Measurements from ENCODE around the gene ERC2. TPM values are rescaled to one million over a fixed set of nuclear protein-coding genes. Genes with fewer than 3 reads are reported as not detected.

ERC2 gene
- total and polyA plus RNA-seq, 5 donors from 2014 or later = not detected

DNA sequence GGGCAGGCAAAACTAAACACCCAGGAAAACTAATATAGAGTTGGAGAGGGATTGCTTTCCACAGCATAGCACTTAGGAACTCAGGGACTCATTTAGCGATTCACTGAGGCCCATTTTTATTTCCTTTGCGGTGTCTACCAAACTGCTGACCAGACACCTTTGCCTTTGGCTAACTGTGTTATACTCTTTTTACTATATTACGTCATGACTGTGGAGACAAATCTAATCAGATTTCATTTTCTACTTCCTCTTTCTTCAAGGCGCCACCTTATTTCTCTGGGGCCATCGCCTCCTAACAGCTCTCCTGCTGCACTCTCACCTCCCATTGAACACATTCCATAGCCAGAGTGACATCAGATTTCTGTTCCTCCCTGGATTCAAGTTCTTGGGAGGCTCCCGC, 765.4 kb downstream of the ERC2 start:
- H3K27me3 Mint-ChIP-seq = no peaks in the 10 kb centered on the region

DNA sequence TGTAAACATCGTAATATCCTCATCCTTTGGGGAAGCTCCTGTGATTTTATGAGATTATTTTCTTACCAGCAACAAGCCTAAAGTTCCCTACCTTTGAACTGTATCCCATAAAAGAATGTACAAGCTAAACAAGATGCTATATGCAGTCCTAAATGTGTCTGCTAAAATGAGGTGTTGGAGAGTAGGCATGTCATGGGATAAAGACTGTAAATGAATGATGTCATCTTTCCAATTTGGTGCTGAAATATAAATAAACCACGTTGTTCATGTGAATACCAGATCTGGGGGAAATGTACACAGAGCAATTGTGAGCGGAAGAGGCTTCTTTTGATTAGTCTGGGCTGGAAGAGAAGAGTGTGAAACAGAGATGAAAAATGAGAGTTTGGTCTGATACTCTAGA, 766.3 kb downstream of the ERC2 start:
- no peaks in the 10 kb centered on the region for H3K36me3 ChIP-seq (ENCODE audit: control insufficient read depth, insufficient read depth, low read length)
- no peak for DNase-seq
- H3K27ac ChIP-seq (ENCODE audit: insufficient read depth, low read length, poor library complexity, severe bottlenecking) = no peak overlapping the region
- no peak overlapping the region for H3K4me3 ChIP-seq (ENCODE audit: low read depth, low read length)
- H3K4me3 Mint-ChIP-seq = no peak overlapping the region
- H3K27ac Mint-ChIP-seq = no peak overlapping the region
- no peaks in the 10 kb centered on the region for H3K27me3 Mint-ChIP-seq
- no peaks in the 10 kb centered on the region for H3K27me3 ChIP-seq (ENCODE audit: control insufficient read depth, insufficient read depth, low read length)
- no peaks in the 10 kb centered on the region for H3K36me3 Mint-ChIP-seq
- ATAC-seq (ENCODE audit: low read depth in 2 of 2) = no peak
- no peaks in the 10 kb centered on the region for H3K9me3 ChIP-seq (ENCODE audit: control insufficient read depth in 2 of 2, low read length in 2 of 2)
- no peaks in the 10 kb centered on the region for H3K4me1 Mint-ChIP-seq
- no peaks in the 10 kb centered on the region for H3K4me1 ChIP-seq (ENCODE audit: control insufficient read depth, insufficient read depth, low read length, poor library complexity, severe bottlenecking)
- H3K9me3 Mint-ChIP-seq = peaks cover 0 to 2% (median 0%) of the 10 kb centered on the region in 7 donors

More for the DNA sequence above, 765.4 kb downstream of the ERC2 start:
- H3K9me3 Mint-ChIP-seq = peaks cover 0 to 2% (median 0%) of the 10 kb centered on the region in 7 donors
- no peaks in the 10 kb centered on the region for H3K36me3 Mint-ChIP-seq
- no peak overlapping the region for H3K4me3 ChIP-seq (ENCODE audit: low read depth, low read length)
- H3K36me3 ChIP-seq (ENCODE audit: control insufficient read depth, insufficient read depth, low read length) = no peaks in the 10 kb centered on the region
- H3K4me1 Mint-ChIP-seq = no peaks in the 10 kb centered on the region
- H3K27me3 ChIP-seq (ENCODE audit: control insufficient read depth, insufficient read depth, low read length) = no peaks in the 10 kb centered on the region
- H3K9me3 ChIP-seq (ENCODE audit: control insufficient read depth in 2 of 2, low read length in 2 of 2) = no peaks in the 10 kb centered on the region
- DNase-seq (no peak), ATAC-seq (ENCODE audit: low read depth in 2 of 2) (no peak)
- no peak overlapping the region for H3K27ac Mint-ChIP-seq
- no peak overlapping the region for H3K4me3 Mint-ChIP-seq
- H3K4me1 ChIP-seq (ENCODE audit: control insufficient read depth, insufficient read depth, low read length, poor library complexity, severe bottlenecking) = no peaks in the 10 kb centered on the region
- no peak overlapping the region for H3K27ac ChIP-seq (ENCODE audit: insufficient read depth, low read length, poor library complexity, severe bottlenecking)

GRCh38 chr3:55698831-55699230, 769.4 kb downstream of the ERC2 start:
- H3K9me3 ChIP-seq (ENCODE audit: control insufficient read depth in 2 of 2, low read length in 2 of 2) = no peaks in the 10 kb centered on the region
- no peak for ATAC-seq (ENCODE audit: low read depth in 2 of 2)
- H3K9me3 Mint-ChIP-seq = peaks cover 0 to 5% (median 0%) of the 10 kb centered on the region in 7 donors
- H3K27me3 Mint-ChIP-seq = no peaks in the 10 kb centered on the region
- H3K27ac Mint-ChIP-seq = no peak overlapping the region
- no peaks in the 10 kb centered on the region for H3K27me3 ChIP-seq (ENCODE audit: control insufficient read depth, insufficient read depth, low read length)
- H3K4me1 ChIP-seq (ENCODE audit: control insufficient read depth, insufficient read depth, low read length, poor library complexity, severe bottlenecking) = no peaks in the 10 kb centered on the region
- no peaks in the 10 kb centered on the region for H3K36me3 ChIP-seq (ENCODE audit: control insufficient read depth, insufficient read depth, low read length)
- no peaks in the 10 kb centered on the region for H3K4me1 Mint-ChIP-seq
- H3K36me3 Mint-ChIP-seq = no peaks in the 10 kb centered on the region
- DNase-seq = no peak
- no peak overlapping the region for H3K27ac ChIP-seq (ENCODE audit: insufficient read depth, low read length, poor library complexity, severe bottlenecking)
- no peak overlapping the region for H3K4me3 ChIP-seq (ENCODE audit: low read depth, low read length)
- H3K4me3 Mint-ChIP-seq = no peak overlapping the region

GRCh38 chr3:55697177-55697865, 770.9 kb downstream of the ERC2 start:
- H3K9me3 Mint-ChIP-seq = peaks cover 0 to 5% (median 0%) of the 10 kb centered on the region in 7 donors
- H3K27ac Mint-ChIP-seq = no peak overlapping the region
- H3K4me1 ChIP-seq (ENCODE audit: control insufficient read depth, insufficient read depth, low read length, poor library complexity, severe bottlenecking) = no peaks in the 10 kb centered on the region
- no peak overlapping the region for H3K27ac ChIP-seq (ENCODE audit: insufficient read depth, low read length, poor library complexity, severe bottlenecking)
- no peak overlapping the region for H3K4me3 ChIP-seq (ENCODE audit: low read depth, low read length)
- no peak for DNase-seq
- no peaks in the 10 kb centered on the region for H3K4me1 Mint-ChIP-seq
- no peaks in the 10 kb centered on the region for H3K36me3 Mint-ChIP-seq
- no peaks in the 10 kb centered on the region for H3K27me3 Mint-ChIP-seq
- H3K4me3 Mint-ChIP-seq = no peak overlapping the region
- no peaks in the 10 kb centered on the region for H3K36me3 ChIP-seq (ENCODE audit: control insufficient read depth, insufficient read depth, low read length)
- H3K9me3 ChIP-seq (ENCODE audit: control insufficient read depth in 2 of 2, low read length in 2 of 2) = no peaks in the 10 kb centered on the region
- ATAC-seq (ENCODE audit: low read depth in 2 of 2) = no peak
- no peaks in the 10 kb centered on the region for H3K27me3 ChIP-seq (ENCODE audit: control insufficient read depth, insufficient read depth, low read length)

DNA sequence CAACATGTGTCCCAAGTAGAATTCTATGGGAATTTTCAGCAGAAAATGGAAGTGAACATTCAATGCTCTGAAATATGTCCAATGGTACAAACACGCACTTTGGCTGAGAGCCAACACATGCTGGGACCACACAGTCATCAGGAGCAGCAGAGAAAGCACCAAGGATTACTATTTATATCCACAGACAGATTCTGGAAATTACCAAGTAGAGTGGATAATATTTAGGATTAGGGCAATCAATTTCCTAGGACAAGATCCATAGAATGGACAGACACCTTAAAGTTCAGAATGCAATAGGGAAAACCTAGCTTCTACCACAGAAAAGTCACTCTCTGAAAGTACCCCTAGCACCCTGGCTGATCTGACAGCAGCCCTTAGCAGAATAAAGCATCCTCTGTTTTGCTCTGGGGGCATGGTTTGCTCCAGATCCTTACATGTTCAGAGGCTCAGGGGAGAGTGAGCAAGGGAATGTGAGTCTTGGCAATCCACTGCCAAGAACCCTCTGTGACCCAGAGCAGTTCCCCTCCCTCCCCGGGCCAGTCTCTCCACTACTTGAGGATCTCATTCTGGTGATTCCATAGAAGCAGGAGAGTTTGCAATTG, 775.2 kb downstream of the ERC2 start:
- Mint-ChIP-seq H3K9me3 (peaks cover 0 to 5% (median 0%) of the 10 kb centered on the region in 7 donors), H3K27me3 (no peaks in the 10 kb centered on the region), H3K27ac (no peak overlapping the region), H3K4me1 (no peaks in the 10 kb centered on the region), H3K4me3 (no peak overlapping the region), H3K36me3 (no peaks in the 10 kb centered on the region)
- ATAC-seq (ENCODE audit: low read depth in 2 of 2) (no peak), DNase-seq (no peak)
- Histone ChIP-seq H3K27ac (ENCODE audit: insufficient read depth, low read length, poor library complexity, severe bottlenecking) (no peak overlapping the region), H3K9me3 (ENCODE audit: control insufficient read depth in 2 of 2, low read length in 2 of 2) (no peaks in the 10 kb centered on the region), H3K4me3 (ENCODE audit: low read depth, low read length) (no peak overlapping the region), H3K27me3 (ENCODE audit: control insufficient read depth, insufficient read depth, low read length) (no peaks in the 10 kb centered on the region), H3K4me1 (ENCODE audit: control insufficient read depth, insufficient read depth, low read length, poor library complexity, severe bottlenecking) (no peaks in the 10 kb centered on the region), H3K36me3 (ENCODE audit: control insufficient read depth, insufficient read depth, low read length) (no peaks in the 10 kb centered on the region)

DNA sequence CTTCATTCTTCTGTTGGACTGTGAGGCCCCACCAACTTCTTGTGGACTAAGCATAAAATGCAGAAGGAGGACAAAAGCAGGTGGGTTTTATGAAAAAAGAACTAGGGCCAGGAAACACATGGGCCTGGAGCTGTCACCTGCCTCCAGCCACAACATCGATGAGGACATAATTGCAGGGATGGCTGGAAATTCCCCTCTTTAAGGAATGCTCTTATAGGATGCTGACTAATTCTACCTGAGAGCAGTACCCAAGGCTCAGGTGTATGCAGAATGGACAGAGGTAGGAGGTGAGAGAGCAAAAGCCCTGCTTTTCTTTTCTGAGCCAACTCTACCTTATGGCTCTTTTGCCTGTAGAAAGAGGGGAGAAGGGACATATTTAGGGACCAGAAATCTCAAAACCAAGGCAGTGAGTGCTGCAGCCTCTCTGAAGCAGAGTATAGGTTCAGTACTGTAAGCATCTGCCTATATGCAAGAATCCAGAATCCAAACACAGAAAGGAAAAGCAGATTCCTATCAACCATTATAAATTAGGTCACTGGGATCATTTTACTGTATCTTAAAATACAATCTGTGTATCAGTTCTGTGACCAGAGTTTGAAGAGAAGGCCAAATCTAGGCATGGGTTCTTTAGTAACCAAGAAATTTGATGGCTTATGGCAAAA, 775.8 kb downstream of the ERC2 start:
- Histone ChIP-seq H3K36me3 (ENCODE audit: control insufficient read depth, insufficient read depth, low read length) (no peaks in the 10 kb centered on the region), H3K27ac (ENCODE audit: insufficient read depth, low read length, poor library complexity, severe bottlenecking) (no peak overlapping the region), H3K27me3 (ENCODE audit: control insufficient read depth, insufficient read depth, low read length) (no peaks in the 10 kb centered on the region), H3K4me1 (ENCODE audit: control insufficient read depth, insufficient read depth, low read length, poor library complexity, severe bottlenecking) (no peaks in the 10 kb centered on the region), H3K4me3 (ENCODE audit: low read depth, low read length) (no peak overlapping the region), H3K9me3 (ENCODE audit: control insufficient read depth in 2 of 2, low read length in 2 of 2) (no peaks in the 10 kb centered on the region)
- H3K9me3 Mint-ChIP-seq = peaks cover 0 to 5% (median 0%) of the 10 kb centered on the region in 7 donors
- DNase-seq (no peak), ATAC-seq (ENCODE audit: low read depth in 2 of 2) (no peak)
- H3K36me3 Mint-ChIP-seq = no peaks in the 10 kb centered on the region
- H3K4me1 Mint-ChIP-seq = no peaks in the 10 kb centered on the region
- no peak overlapping the region for H3K4me3 Mint-ChIP-seq
- H3K27me3 Mint-ChIP-seq = no peaks in the 10 kb centered on the region
- no peak overlapping the region for H3K27ac Mint-ChIP-seq

GRCh38 chr3:55691141-55691540, 777.1 kb downstream of the ERC2 start:
- ATAC-seq (ENCODE audit: low read depth in 2 of 2) (no peak), DNase-seq (no peak)
- Histone ChIP-seq H3K27me3 (ENCODE audit: control insufficient read depth, insufficient read depth, low read length) (no peaks in the 10 kb centered on the region), H3K4me1 (ENCODE audit: control insufficient read depth, insufficient read depth, low read length, poor library complexity, severe bottlenecking) (no peaks in the 10 kb centered on the region), H3K36me3 (ENCODE audit: control insufficient read depth, insufficient read depth, low read length) (no peaks in the 10 kb centered on the region), H3K4me3 (ENCODE audit: low read depth, low read length) (no peak overlapping the region), H3K9me3 (ENCODE audit: control insufficient read depth in 2 of 2, low read length in 2 of 2) (no peaks in the 10 kb centered on the region), H3K27ac (ENCODE audit: insufficient read depth, low read length, poor library complexity, severe bottlenecking) (no peak overlapping the region)
- Mint-ChIP-seq H3K27me3 (no peaks in the 10 kb centered on the region), H3K4me1 (no peaks in the 10 kb centered on the region), H3K36me3 (no peaks in the 10 kb centered on the region), H3K9me3 (peaks cover 0 to 5% (median 0%) of the 10 kb centered on the region in 7 donors), H3K4me3 (no peak overlapping the region), H3K27ac (no peak overlapping the region)

Measured in CD4-positive, CD25-positive, alpha-beta regulatory T cell (primary cell).